CMK (cell line): ENCODE data around the gene PLA2G15.
"Not testable (repeated sequence)": the region's sequence is repeated elsewhere in the genome, so short reads cannot be mapped to it uniquely, and the experiment has no call there.

ENCODE experiments used
- DNase-seq: peaks from one replicate; pipeline ENCODE4 v3.0.0-alpha.2; 2010; ENCODE audit warnings: low read depth

The PLA2G15 gene

GRCh38 chr16:68279726-68280558 is 34.8 kb downstream of the PLA2G15 start:
- no peak for DNase-seq

- DNase-seq: no peak
Measured at GRCh38 chr16:68281368-68282063, 36.3 kb downstream of the PLA2G15 start.

- no peak for DNase-seq
Measured at GRCh38 chr16:68282064-68282452, 36.9 kb downstream of the PLA2G15 start.

GRCh38 chr16:68283346-68283745 is 38.2 kb downstream of the PLA2G15 start:
- no peak for DNase-seq

GRCh38 chr16:68283801-68284598 is 38.8 kb downstream of the PLA2G15 start:
- DNase-seq: no peak

GRCh38 chr16:68284847-68285246 is 39.7 kb downstream of the PLA2G15 start:
- DNase-seq: no peak

GRCh38 chr16:68285683-68286082 is 40.5 kb downstream of the PLA2G15 start:
- no peak for DNase-seq

- no peak for DNase-seq
Measured at GRCh38 chr16:68286153-68287074, 41.2 kb downstream of the PLA2G15 start.

- no peak for DNase-seq
Measured at GRCh38 chr16:68287276-68288251, 42.4 kb downstream of the PLA2G15 start.

- DNase-seq: no peak
Measured at GRCh38 chr16:68288252-68288650, 43.1 kb downstream of the PLA2G15 start.

GRCh38 chr16:68288796-68289195 is 43.6 kb downstream of the PLA2G15 start:
- DNase-seq: not testable (repeated sequence)

GRCh38 chr16:68289202-68289601 is 44.0 kb downstream of the PLA2G15 start:
- no peak for DNase-seq

GRCh38 chr16:68289621-68290329 is 44.6 kb downstream of the PLA2G15 start:
- DNase-seq: peak; percentile 52

GRCh38 chr16:68290450-68290849 is 45.3 kb downstream of the PLA2G15 start:
- DNase-seq: no peak

GRCh38 chr16:68291227-68291626 is 46.1 kb downstream of the PLA2G15 start:
- no peak for DNase-seq

GRCh38 chr16:68292425-68292824 is 47.3 kb downstream of the PLA2G15 start:
- no peak for DNase-seq

- no peak for DNase-seq
Measured at GRCh38 chr16:68296291-68296690, 51.1 kb downstream of the PLA2G15 start.

- DNase-seq: no peak
Measured at GRCh38 chr16:68296693-68297092, 51.5 kb downstream of the PLA2G15 start.

GRCh38 chr16:68297908-68298307 is 52.7 kb downstream of the PLA2G15 start:
- DNase-seq: no peak

GRCh38 chr16:68298312-68298711 is 53.1 kb downstream of the PLA2G15 start:
- DNase-seq: no peak
